K562 (cell line): ENCODE data around the gene TLN1. TPM values are rescaled to one million over a fixed set of nuclear protein-coding genes. Genes with fewer than 3 reads are reported as not detected.

Experiments
- ATAC-seq: fragments of 200-7000 bp; cut with Tn5 transposase; 3 replicates; pipeline ENCODE4 v1.9.1; 2020; ENCODE audit warnings: moderate library complexity
- BruUV-seq: library from RNA; stranded (reverse); fragments of 400-500 nt; replicated peaks from 2 replicates; lab custom pipeline; 2021; lab: Mats Ljungman, UMichigan
- CTCF ChIA-PET: fragments of 300-600 bp; formaldehyde crosslinking; extraction: SDS; loops from one replicate; lab custom pipeline; 2021; ENCODE audit warnings: low intra/inter-chr PET ratio; lab: Yijun Ruan, JAX
- POLR2A ChIA-PET: fragments of 300-600, 350-650 bp; sonication (Branson Sonifier 250); formaldehyde crosslinking; extraction: SDS; loops from one replicate; lab custom pipeline; 2021; ENCODE audit warnings: antibody characterized with exemption, inconsistent platforms; lab: Yijun Ruan, JAX
- DNase-seq, 4 experiments: peaks; one replicate each; pipeline versions ENCODE4 v3.0.0 to v3.0.0-alpha.2; 2011 to 2018; ENCODE audit warnings: low spot score in 3 of 4, mixed read lengths in 3 of 4; ENCODE audit errors: extremely low read depth in 1 of 4
- FAIRE-seq: peaks from 2 replicates; lab custom pipeline; 2011; peaks lifted over from hg19 to GRCh38; lab: Jason Lieb, UNC
- H2AFZ ChIP-seq: 2 replicates; pipeline ENCODE4 v1.6.0; 2011; ENCODE audit warnings: low read depth, low read length, control low read depth, inconsistent platforms
- H3K27ac ChIP-seq: fragments of 200-600 bp; 3 replicates; pipeline ENCODE4 v1.8.0; 2011; ENCODE audit warnings: low read depth, mild to moderate bottlenecking, control low read depth, inconsistent platforms, low read length, moderate library complexity, mixed read lengths; ENCODE audit errors: extremely low read depth
- H3K27me3 ChIP-seq, 2 experiments: fragments of 300-600 bp in 1 of 2; 2 replicates in 1 of 2; 3 replicates in 1 of 2; pipeline versions ENCODE4 v1.6.0 to v1.8.0; 2011; ENCODE audit warnings: inconsistent platforms in 2 of 2, low read length in 2 of 2, mild to moderate bottlenecking in 1 of 2, mixed read lengths in 1 of 2, moderate library complexity in 1 of 2; ENCODE audit not compliant: control insufficient read depth in 2 of 2, insufficient read depth in 2 of 2
- H3K36me3 ChIP-seq: fragments of 300-600 bp; 3 replicates; pipeline ENCODE4 v1.8.0; 2011; ENCODE audit warnings: mild to moderate bottlenecking, low read length, inconsistent platforms; ENCODE audit not compliant: control insufficient read depth, insufficient read depth
- H3K4me1 ChIP-seq, 2 experiments: fragments of 200-600 bp in 1 of 2; replicated peaks in 1 of 2; 2 replicates in 1 of 2; 3 replicates in 1 of 2; pipeline versions ENCODE4 v1.5.1 to v1.8.0; 2011; ENCODE audit warnings: inconsistent platforms in 2 of 2, low read length in 2 of 2, mild to moderate bottlenecking in 1 of 2, mixed read lengths in 1 of 2, moderate library complexity in 1 of 2; ENCODE audit not compliant: control insufficient read depth in 2 of 2, insufficient read depth in 2 of 2
- H3K4me2 ChIP-seq: 2 replicates; pipeline ENCODE4 v1.6.1; 2011; ENCODE audit warnings: low read length, control low read depth, inconsistent platforms, mixed read lengths; ENCODE audit not compliant: insufficient read depth
- H3K4me3 ChIP-seq: fragments of 200-600 bp; sonication (generic), shearing (Covaris generic); 2 replicates; pipeline ENCODE4 v1.5.1; 2016; ENCODE audit warnings: control low read depth, inconsistent platforms
- H3K79me2 ChIP-seq: fragments of 200-600 bp; 3 replicates; pipeline ENCODE4 v1.8.0; 2011; ENCODE audit warnings: low read length, inconsistent platforms; ENCODE audit not compliant: control insufficient read depth, insufficient read depth
- H3K9ac ChIP-seq, 2 experiments: 2 replicates each; pipeline versions ENCODE4 v1.6.0 to v1.6.1; 2011; ENCODE audit warnings: low read depth in 2 of 2, low read length in 2 of 2, control low read depth in 1 of 2, inconsistent platforms in 1 of 2, mild to moderate bottlenecking in 1 of 2, mixed read lengths in 1 of 2; ENCODE audit not compliant: insufficient read depth in 1 of 2
- H3K9me1 ChIP-seq: one replicate; pipeline ENCODE4 v1.6.0; 2011; ENCODE audit warnings: inconsistent platforms, mild to moderate bottlenecking, low read length, moderate library complexity; ENCODE audit not compliant: control insufficient read depth, insufficient read depth
- H3K9me3 ChIP-seq: replicated peaks from 2 replicates; pipeline ENCODE4 v1.5.1; 2011; ENCODE audit warnings: low read depth, low read length, inconsistent platforms; ENCODE audit not compliant: control insufficient read depth, insufficient read depth
- H4K20me1 ChIP-seq: replicated peaks from 2 replicates; pipeline ENCODE4 v1.6.1; 2011; ENCODE audit warnings: low read length, inconsistent platforms, mixed read lengths; ENCODE audit not compliant: control insufficient read depth, insufficient read depth
- AFF1 ChIP-seq, 2 experiments: fragments of 450-650 bp; IDR thresholded peaks; 2 replicates each; pipeline ENCODE4 v1.6.1; 2018; ENCODE audit warnings: mild to moderate bottlenecking in 2 of 2, low read depth in 1 of 2; ENCODE audit not compliant: partially characterized antibody in 2 of 2
- BRD4 ChIP-seq: fragments of 200-600 bp; sonication (generic); IDR thresholded peaks from 2 replicates; pipeline ENCODE4 v1.6.1; 2017; ENCODE audit warnings: inconsistent platforms
- ETS1 ChIP-seq: conservative IDR thresholded peaks from 2 replicates; pipeline ENCODE4 v1.6.1; 2011; ENCODE audit warnings: low read depth, mild to moderate bottlenecking, low read length; ENCODE audit not compliant: control insufficient read depth
- FOSL1 ChIP-seq: fragments of 200-800 bp; sonication (Bioruptor generic); conservative IDR thresholded peaks from 2 replicates; pipeline ENCODE4 v1.6.1; 2016; ENCODE audit warnings: missing genetic modification characterization, missing compliant biosample characterization
- HINFP ChIP-seq: fragments of 450-650 bp; conservative IDR thresholded peaks from 2 replicates; pipeline ENCODE4 v1.6.1; 2016; ENCODE audit warnings: missing genetic modification characterization, low read depth, mild to moderate bottlenecking, control low read depth, missing compliant biosample characterization
- HMBOX1 ChIP-seq: sonication (generic); IDR thresholded peaks from 2 replicates; pipeline ENCODE4 v1.6.1; 2016
- SIN3B ChIP-seq: fragments of 450-650 bp; IDR thresholded peaks from 2 replicates; pipeline ENCODE4 v1.6.1; 2017; ENCODE audit warnings: low read depth, mild to moderate bottlenecking, moderate library complexity
- ZNF12 ChIP-seq: sonication (generic); formaldehyde crosslinking; IDR thresholded peaks from 2 replicates; pipeline ENCODE4 v1.4.0; 2020; ENCODE audit warnings: mild to moderate bottlenecking, missing genetic modification reagents
- ZNF707 ChIP-seq: fragments of 250-450 bp; sonication (Bioruptor Pico); conservative IDR thresholded peaks from 2 replicates; pipeline ENCODE4 v1.8.0; 2022; ENCODE audit warnings: inconsistent platforms, mild to moderate bottlenecking, moderate library complexity
- WGBS: fragments of 100-300 bp; shearing (Covaris generic); methylation state at CpG from one replicate; pipeline ENCODE4 v1.1.6; 2016; ENCODE audit warnings: low coverage, mixed read lengths; ENCODE audit not compliant: insufficient coverage; ENCODE audit errors: missing lambda C conversion rate; 5-methylcytosine and 5-hydroxymethylcytosine counted together
- in situ Hi-C: fragments of 300-500 bp; cut with MboI; formaldehyde crosslinking; loops from 4 replicates; pipeline ENCODE4 v1.15.0; 2018; ENCODE audit warnings: inconsistent platforms, mixed read lengths
- intact Hi-C: fragments of 100-400 bp; cut with micrococcal nuclease; formaldehyde crosslinking; loops from 2 replicates; pipeline ENCODE4 v1.14.2; 2022
- polyA plus RNA-seq, 8 experiments: library from polyadenylated mRNA; depleted of rRNA in 4 of 8; stranded (reverse) in 5 of 8; unstranded in 3 of 8; fragments of >200 nt; fragmentation: Nextera tagmentation in 2 of 8; fragmentation: Illumina TruSeq in 1 of 8; extraction: Ambion mirVana in 2 of 8; extraction: Trizol in 1 of 8; gene quantifications; 2 replicates each; pipeline versions ENCODE4 v1.2.1 to v1.2.3, GENCODE V29; 2011 to 2014; ENCODE audit warnings: inconsistent platforms in 1 of 8, missing spikeins in 1 of 8
- total RNA-seq, 7 experiments: library from RNA; depleted of rRNA in 6 of 7; stranded (reverse); fragments of >200 nt in 6 of 7; fragmentation: Illumina TruSeq in 2 of 7; extraction: Trizol in 2 of 7; gene quantifications; 2 replicates each; pipeline versions ENCODE4 v1.2.1 to v1.2.3, GENCODE V29; 2011 to 2021; ENCODE audit warnings: low replicate concordance in 1 of 7

The TLN1 gene
- total and polyA plus RNA-seq, 9 of the 15 experiments (the other 6 are each of a cell fraction or from before 2014, with no cell fraction given), result 3.6 to 240 (median 54.8) TPM

- TF ChIP-seq AFF1 (IDR thresholded peaks at IDR 0.05; ENCODE audit: low read depth in 1 of 2, partially characterized antibody in 2 of 2), result no peak
- TF ChIP-seq HINFP (tag), result no peak
These were observed 21.0 kb downstream of the TLN1 start (continued) for GRCh38 chr9:35710818-35711500.

GRCh38 chr9:35708146-35708545, 23.8 kb downstream of the TLN1 start:
- FAIRE-seq (no peak), ATAC-seq (no peak), DNase-seq (no peak)
- CTCF ChIA-PET, result no interaction called here
- POLR2A ChIA-PET, result interaction anchor here (0.7 to 1.8 kb wide), 3 partner anchors 11 to 44 kb away, joined by 3 to 8 read pairs (median 4); no protein-coding TSS in a partner anchor
- peaks cover 91% of the 10 kb centered on the region for H3K36me3 ChIP-seq
- intact Hi-C loops, result no loop called here
- H3K9ac ChIP-seq, result no peak overlapping the region
- H3K27me3 ChIP-seq, result no peaks in the 10 kb centered on the region
- no peaks in the 10 kb centered on the region for H3K4me1 ChIP-seq
- H4K20me1 ChIP-seq, result no peaks in the 10 kb centered on the region
- TF ChIP-seq ZNF707 (no peak), BRD4 (no peak), SIN3B (no peak), ETS1 (no peak), HMBOX1 (no peak), FOSL1 (no peak), ZNF12 (CRISPR knock-in tag) (no peak)
- BruUV-seq, result no TSS peak
- no peak overlapping the region for H3K27ac ChIP-seq
- no peak overlapping the region for H2AFZ ChIP-seq
- H3K4me3 ChIP-seq, result no peak overlapping the region
- no peaks in the 10 kb centered on the region for H3K9me3 ChIP-seq
- H3K4me2 ChIP-seq, result no peak overlapping the region
- in situ Hi-C loops, result no loop called here
- peaks cover 3% of the 10 kb centered on the region for H3K9me1 ChIP-seq
- no peaks in the 10 kb centered on the region for H3K79me2 ChIP-seq
- 98% methylated on average over 4 of the region's 4 CpGs for WGBS
